Measurements from ENCODE around the gene RIMBP2.

RIMBP2 gene

GRCh38 chr12:130506844-130507243 lies 209.3 kb downstream of the RIMBP2 start:
- TF ChIP-seq EZH2 (optimal IDR thresholded peaks at IDR 0.05; ENCODE audit: low read depth, low read length): no peak
- no peak for TF ChIP-seq EZH2phosphoT487 (IDR thresholded peaks at IDR 0.05; ENCODE audit: low read length)
- no peak for TF ChIP-seq CTCF (IDR thresholded peaks at IDR 0.05; ENCODE audit: low read length)
- no peak overlapping the region for H3K4me3 ChIP-seq (ENCODE audit: low read length)
- H3F3A ChIP-seq (ENCODE audit: insufficient read depth, low read length): no peaks in the 10 kb centered on the region
- no peaks in the 10 kb centered on the region for H3K27me3 ChIP-seq (replicated peaks; ENCODE audit: insufficient read depth, low read length)
- no peak overlapping the region for H3K4me2 ChIP-seq (ENCODE audit: low read depth, low read length)
- no peak for DNase-seq
- no peaks in the 10 kb centered on the region for H3K79me2 ChIP-seq (ENCODE audit: low read length)
- no peak overlapping the region for H3K27ac ChIP-seq (ENCODE audit: low read length)
- H3K9me2 ChIP-seq (replicated peaks; ENCODE audit: insufficient read depth, low read length): no peaks in the 10 kb centered on the region
- H3K9ac ChIP-seq (ENCODE audit: low read length): no peak overlapping the region
- H2AFZ ChIP-seq (ENCODE audit: low read length): no peak overlapping the region
- H3K4me1 ChIP-seq (ENCODE audit: low read length): no peaks in the 10 kb centered on the region
- H3K36me3 ChIP-seq (replicated peaks; ENCODE audit: insufficient read depth, low read length): no peaks in the 10 kb centered on the region
- H3K9me3 ChIP-seq (replicated peaks; ENCODE audit: insufficient read depth, low read length): no peaks in the 10 kb centered on the region
- H4K20me1 ChIP-seq (ENCODE audit: insufficient read depth, low read length): no peaks in the 10 kb centered on the region

- Histone ChIP-seq H3K9me3 (replicated peaks; ENCODE audit: insufficient read depth, low read length) (no peaks in the 10 kb centered on the region), H3K9ac (ENCODE audit: low read length) (no peak overlapping the region), H3K9me2 (replicated peaks; ENCODE audit: insufficient read depth, low read length) (no peaks in the 10 kb centered on the region), H3F3A (ENCODE audit: insufficient read depth, low read length) (no peaks in the 10 kb centered on the region), H3K27me3 (replicated peaks; ENCODE audit: insufficient read depth, low read length) (no peaks in the 10 kb centered on the region), H3K36me3 (replicated peaks; ENCODE audit: insufficient read depth, low read length) (no peaks in the 10 kb centered on the region), H3K27ac (ENCODE audit: low read length) (no peak overlapping the region), H4K20me1 (ENCODE audit: insufficient read depth, low read length) (no peaks in the 10 kb centered on the region), H3K79me2 (ENCODE audit: low read length) (no peaks in the 10 kb centered on the region), H3K4me3 (ENCODE audit: low read length) (no peak overlapping the region), H3K4me1 (ENCODE audit: low read length) (no peaks in the 10 kb centered on the region), H3K4me2 (ENCODE audit: low read depth, low read length) (no peak overlapping the region), H2AFZ (ENCODE audit: low read length) (no peak overlapping the region)
- DNase-seq: no peak
- TF ChIP-seq EZH2phosphoT487 (IDR thresholded peaks at IDR 0.05; ENCODE audit: low read length) (no peak), CTCF (IDR thresholded peaks at IDR 0.05; ENCODE audit: low read length) (no peak)
Observed at GRCh38 chr12:130504840-130505175, 211.3 kb downstream of the RIMBP2 start.

- no peak for DNase-seq
- Histone ChIP-seq H3K27ac (ENCODE audit: low read length) (no peak overlapping the region), H4K20me1 (ENCODE audit: insufficient read depth, low read length) (no peaks in the 10 kb centered on the region), H3K27me3 (replicated peaks; ENCODE audit: insufficient read depth, low read length) (no peaks in the 10 kb centered on the region), H3K9me2 (replicated peaks; ENCODE audit: insufficient read depth, low read length) (no peaks in the 10 kb centered on the region), H3K9me3 (replicated peaks; ENCODE audit: insufficient read depth, low read length) (no peaks in the 10 kb centered on the region), H2AFZ (ENCODE audit: low read length) (no peak overlapping the region), H3K79me2 (ENCODE audit: low read length) (no peaks in the 10 kb centered on the region), H3F3A (ENCODE audit: insufficient read depth, low read length) (no peaks in the 10 kb centered on the region), H3K36me3 (replicated peaks; ENCODE audit: insufficient read depth, low read length) (no peaks in the 10 kb centered on the region), H3K9ac (ENCODE audit: low read length) (no peak overlapping the region), H3K4me3 (ENCODE audit: low read length) (no peak overlapping the region), H3K4me1 (ENCODE audit: low read length) (no peaks in the 10 kb centered on the region), H3K4me2 (ENCODE audit: low read depth, low read length) (no peak overlapping the region)
- TF ChIP-seq EZH2phosphoT487 (IDR thresholded peaks at IDR 0.05; ENCODE audit: low read length): no peak
Observed at GRCh38 chr12:130504110-130504839, 211.8 kb downstream of the RIMBP2 start.

DNA sequence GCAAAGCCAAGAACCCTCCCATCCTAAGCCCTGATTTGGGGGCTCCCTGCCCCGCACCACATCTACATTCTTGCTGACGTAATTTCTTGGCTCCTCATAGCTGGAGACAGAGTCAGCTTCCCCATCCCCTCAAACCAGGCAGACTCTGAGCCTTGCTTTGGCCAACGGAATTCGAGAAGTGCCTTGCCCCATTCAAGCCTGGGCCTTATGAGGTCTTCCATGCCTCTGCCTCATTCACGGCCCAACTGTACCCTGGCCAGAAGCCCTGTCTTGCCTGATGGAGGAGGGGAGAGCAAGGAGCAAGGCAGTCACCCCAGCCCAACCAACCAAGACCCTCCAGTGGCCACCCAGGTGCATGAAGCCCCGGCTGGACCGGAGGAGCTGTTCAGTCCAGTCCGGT lies 214.3 kb downstream of the RIMBP2 start:
- no peak for TF ChIP-seq CTCF (IDR thresholded peaks at IDR 0.05; ENCODE audit: low read length)
- TF ChIP-seq EZH2 (optimal IDR thresholded peaks at IDR 0.05; ENCODE audit: low read depth, low read length): no peak
- TF ChIP-seq EZH2phosphoT487 (IDR thresholded peaks at IDR 0.05; ENCODE audit: low read length): no peak
- Histone ChIP-seq H4K20me1 (ENCODE audit: insufficient read depth, low read length) (no peaks in the 10 kb centered on the region), H3K9me2 (replicated peaks; ENCODE audit: insufficient read depth, low read length) (no peaks in the 10 kb centered on the region), H3K9ac (ENCODE audit: low read length) (no peak overlapping the region), H3K4me2 (ENCODE audit: low read depth, low read length) (no peak overlapping the region), H3K9me3 (replicated peaks; ENCODE audit: insufficient read depth, low read length) (no peaks in the 10 kb centered on the region), H3F3A (ENCODE audit: insufficient read depth, low read length) (no peaks in the 10 kb centered on the region), H3K4me1 (ENCODE audit: low read length) (no peaks in the 10 kb centered on the region), H3K27me3 (replicated peaks; ENCODE audit: insufficient read depth, low read length) (no peaks in the 10 kb centered on the region), H3K27ac (ENCODE audit: low read length) (no peak overlapping the region), H3K36me3 (replicated peaks; ENCODE audit: insufficient read depth, low read length) (no peaks in the 10 kb centered on the region), H2AFZ (ENCODE audit: low read length) (no peak overlapping the region), H3K4me3 (ENCODE audit: low read length) (no peak overlapping the region), H3K79me2 (ENCODE audit: low read length) (no peaks in the 10 kb centered on the region)
- no peak for DNase-seq
